SH-SY5Y (cell line): ENCODE measurements around the gene UBASH3A.

Experiments used
- GATA2 ChIP-seq: IDR thresholded peaks from 2 replicates; pipeline ENCODE4 v1.6.1; 2011; ENCODE audit warnings: mild to moderate bottlenecking, low read depth, low read length
- GATA3 ChIP-seq: IDR thresholded peaks from 2 replicates; pipeline ENCODE4 v1.6.1; 2011; ENCODE audit warnings: low read depth, mild to moderate bottlenecking, low read length, moderate library complexity

Gene UBASH3A

GRCh38 chr21:42447732-42448131 is 44.0 kb downstream of the UBASH3A start:
- no peak for TF ChIP-seq GATA3
- TF ChIP-seq GATA2, result no peak

- TF ChIP-seq GATA2 (no peak), GATA3 (no peak)
Measured at GRCh38 chr21:42448686-42449085, 45.0 kb downstream of the UBASH3A start.

- TF ChIP-seq GATA3 (no peak), GATA2 (no peak)
Measured at GRCh38 chr21:42451941-42452340, 48.2 kb downstream of the UBASH3A start.

- TF ChIP-seq GATA2 (no peak), GATA3 (no peak)
Measured at GRCh38 chr21:42452401-42453223, 48.9 kb downstream of the UBASH3A start.

- TF ChIP-seq GATA2 (no peak), GATA3 (no peak)
Measured at GRCh38 chr21:42453224-42453985, 49.7 kb downstream of the UBASH3A start.

GRCh38 chr21:42453986-42454570 is 50.4 kb downstream of the UBASH3A start:
- TF ChIP-seq GATA3 (no peak), GATA2 (no peak)

GRCh38 chr21:42454786-42455185 is 51.1 kb downstream of the UBASH3A start:
- TF ChIP-seq GATA3 (no peak), GATA2 (no peak)

GRCh38 chr21:42455196-42455595 is 51.5 kb downstream of the UBASH3A start:
- TF ChIP-seq GATA2 (no peak), GATA3 (no peak)

GRCh38 chr21:42455754-42456440 is 52.2 kb downstream of the UBASH3A start:
- no peak for TF ChIP-seq GATA3
- TF ChIP-seq GATA2, result no peak

GRCh38 chr21:42456457-42456856 is 52.8 kb downstream of the UBASH3A start:
- no peak for TF ChIP-seq GATA3
- TF ChIP-seq GATA2, result no peak

- TF ChIP-seq GATA3 (no peak), GATA2 (no peak)
Measured at GRCh38 chr21:42459082-42459460, 55.4 kb downstream of the UBASH3A start.

- TF ChIP-seq GATA3, result no peak
- no peak for TF ChIP-seq GATA2
Measured at GRCh38 chr21:42459546-42460215, 56.0 kb downstream of the UBASH3A start.

GRCh38 chr21:42460391-42461184 is 56.9 kb downstream of the UBASH3A start:
- TF ChIP-seq GATA2 (no peak), GATA3 (no peak)

GRCh38 chr21:42461185-42461520 is 57.5 kb downstream of the UBASH3A start:
- TF ChIP-seq GATA2 (no peak), GATA3 (no peak)
